Left hindlimb (tissue), 1 donor: ENCODE results near the gene ACOT6.
"Not testable (repeated sequence)": the region's sequence is repeated elsewhere in the genome, so short reads cannot be mapped to it uniquely, and the experiment has no call there.

Experiments used
- DNase-seq: peaks from one replicate; pipeline ENCODE4 v3.0.0-alpha.2; 2018

ACOT6 gene

GRCh38 chr14:73602994-73603393, 9.3 kb upstream of the ACOT6 start:
- DNase-seq = no peak

GRCh38 chr14:73606271-73606670, 6.0 kb upstream of the ACOT6 start:
- no peak for DNase-seq

- no peak for DNase-seq
These were observed 5.1 kb upstream of the ACOT6 start for GRCh38 chr14:73607241-73607640.

GRCh38 chr14:73610687-73611086, 1.6 kb upstream of the ACOT6 start:
- no peak for DNase-seq

GRCh38 chr14:73613046-73613383, 698 bp downstream of the ACOT6 start:
- DNase-seq = no peak

- DNase-seq = no peak
These were observed 1.2 kb downstream of the ACOT6 start for GRCh38 chr14:73613419-73613963.

- DNase-seq = no peak
These were observed 4.5 kb downstream of the ACOT6 start for GRCh38 chr14:73616831-73617230.

GRCh38 chr14:73619524-73619923, 7.2 kb downstream of the ACOT6 start:
- no peak for DNase-seq

- DNase-seq = no peak
These were observed 8.0 kb downstream of the ACOT6 start for GRCh38 chr14:73620268-73620667.

- DNase-seq = no peak
These were observed 11.3 kb downstream of the ACOT6 start for GRCh38 chr14:73623504-73624054.

- no peak for DNase-seq
These were observed 13.4 kb downstream of the ACOT6 start for GRCh38 chr14:73625706-73626105.

- no peak for DNase-seq
These were observed 14.8 kb downstream of the ACOT6 start for GRCh38 chr14:73627151-73627558.

GRCh38 chr14:73630009-73630780, 17.9 kb downstream of the ACOT6 start:
- DNase-seq = no peak

- DNase-seq = peak; percentile 63
These were observed 21.0 kb downstream of the ACOT6 start for GRCh38 chr14:73633116-73634010.

GRCh38 chr14:73634011-73634833, 21.9 kb downstream of the ACOT6 start:
- peak; percentile 60 for DNase-seq

GRCh38 chr14:73636355-73636754, 24.0 kb downstream of the ACOT6 start:
- DNase-seq = not testable (repeated sequence)

- DNase-seq = no peak
These were observed 25.5 kb downstream of the ACOT6 start for GRCh38 chr14:73637830-73638229.

GRCh38 chr14:73640796-73641365, 28.6 kb downstream of the ACOT6 start:
- no peak for DNase-seq

GRCh38 chr14:73644531-73645247, 32.4 kb downstream of the ACOT6 start, which contains the start of gene DNAL1:
Gene DNAL1, plus strand, starts transcription at chr14:73644986. Its CDS starts 54 bp downstream, at chr14:73645040.
- DNase-seq = peak; percentile 95

- no peak for DNase-seq
These were observed 32.9 kb downstream of the ACOT6 start for GRCh38 chr14:73645248-73645610.

GRCh38 chr14:73651005-73651404, 38.7 kb downstream of the ACOT6 start:
- no peak for DNase-seq
